HEK293 (cell line): Measurements from ENCODE around the gene CYP4V2.
A peak's percentile ranks its signal among the peaks of the same experiment; 100 is the strongest.

Experiments used
- BCL11A ChIP-seq: fragments of 450-650 bp; formaldehyde crosslinking; IDR thresholded peaks from 2 replicates; pipeline ENCODE4 v1.5.1; 2016; ENCODE audit warnings: low read depth, missing biosample characterization, missing genetic modification characterization
- EGR2 ChIP-seq: fragments of 450-650 bp; formaldehyde crosslinking; IDR thresholded peaks from 2 replicates; pipeline ENCODE4 v1.5.1; 2016; ENCODE audit warnings: low read depth, missing biosample characterization, missing genetic modification characterization
- KLF7 ChIP-seq: fragments of 450-650 bp; formaldehyde crosslinking; IDR thresholded peaks from 2 replicates; pipeline ENCODE4 v1.5.1; 2016; ENCODE audit warnings: missing biosample characterization, missing genetic modification characterization, borderline replicate concordance
- MEIS1 ChIP-seq: sonication (generic); formaldehyde crosslinking; IDR thresholded peaks from 2 replicates; pipeline ENCODE4 v1.8.1; 2022; ENCODE audit warnings: missing genetic modification reagents, mild to moderate bottlenecking, borderline replicate concordance
- PRDM2 ChIP-seq: fragments of 450-650 bp; formaldehyde crosslinking; IDR thresholded peaks from 2 replicates; pipeline ENCODE4 v1.5.1; 2016; ENCODE audit warnings: missing biosample characterization, missing genetic modification characterization, borderline replicate concordance
- SCRT1 ChIP-seq: fragments of 450-650 bp; formaldehyde crosslinking; IDR thresholded peaks from 2 replicates; pipeline ENCODE4 v1.5.1; 2016; ENCODE audit warnings: missing biosample characterization, missing genetic modification characterization, borderline replicate concordance
- SCRT2 ChIP-seq: fragments of 450-650 bp; formaldehyde crosslinking; IDR thresholded peaks from 2 replicates; pipeline ENCODE4 v1.5.1; 2016; ENCODE audit warnings: missing biosample characterization, missing genetic modification characterization
- SP7 ChIP-seq: fragments of 450-650 bp; formaldehyde crosslinking; IDR thresholded peaks from 2 replicates; pipeline ENCODE4 v1.5.1; 2016; ENCODE audit warnings: missing biosample characterization, missing genetic modification characterization
- TRIM28 ChIP-seq: IDR thresholded peaks from 2 replicates; pipeline ENCODE4 v1.6.1; 2011; ENCODE audit warnings: low read length, control low read depth, borderline replicate concordance
- ZBTB49 ChIP-seq: fragments of 450-650 bp; formaldehyde crosslinking; IDR thresholded peaks from 2 replicates; pipeline ENCODE4 v1.5.1; 2016; ENCODE audit warnings: missing biosample characterization, missing genetic modification characterization, low read depth
- ZFP69B ChIP-seq: fragments of 450-650 bp; formaldehyde crosslinking; IDR thresholded peaks from 2 replicates; pipeline ENCODE4 v1.5.1; 2016; ENCODE audit warnings: missing biosample characterization, missing genetic modification characterization
- ZNF10 ChIP-seq: fragments of 450-650 bp; formaldehyde crosslinking; IDR thresholded peaks from 2 replicates; pipeline ENCODE4 v1.5.1; 2017; ENCODE audit warnings: missing biosample characterization, missing genetic modification characterization
- ZNF121 ChIP-seq: fragments of 450-650 bp; formaldehyde crosslinking; IDR thresholded peaks from 2 replicates; pipeline ENCODE4 v1.5.1; 2016; ENCODE audit warnings: missing biosample characterization, missing genetic modification characterization
- ZNF140 ChIP-seq: fragments of 450-650 bp; formaldehyde crosslinking; IDR thresholded peaks from 2 replicates; pipeline ENCODE4 v1.5.1; 2016; ENCODE audit warnings: missing biosample characterization, missing genetic modification characterization
- ZNF155 ChIP-seq: fragments of 450-650 bp; formaldehyde crosslinking; IDR thresholded peaks from 2 replicates; pipeline ENCODE4 v1.5.1; 2016; ENCODE audit warnings: missing biosample characterization, missing genetic modification characterization
- ZNF157 ChIP-seq: fragments of 450-650 bp; formaldehyde crosslinking; IDR thresholded peaks from 2 replicates; pipeline ENCODE4 v1.5.1; 2016; ENCODE audit warnings: missing biosample characterization, missing genetic modification characterization
- ZNF19 ChIP-seq: fragments of 450-650 bp; formaldehyde crosslinking; IDR thresholded peaks from 2 replicates; pipeline ENCODE4; 2016; ENCODE audit warnings: missing biosample characterization, missing genetic modification characterization, low read depth
- ZNF239 ChIP-seq: fragments of 450-650 bp; formaldehyde crosslinking; IDR thresholded peaks from 2 replicates; pipeline ENCODE4 v1.5.1; 2016; ENCODE audit warnings: missing biosample characterization, missing genetic modification characterization
- ZNF324 ChIP-seq: fragments of 450-650 bp; formaldehyde crosslinking; IDR thresholded peaks from 2 replicates; pipeline ENCODE4 v1.5.1; 2016; ENCODE audit warnings: missing biosample characterization, missing genetic modification characterization
- ZNF350 ChIP-seq: fragments of 450-650 bp; formaldehyde crosslinking; IDR thresholded peaks from 2 replicates; pipeline ENCODE4 v1.5.0; 2017; ENCODE audit warnings: missing biosample characterization, mild to moderate bottlenecking, missing genetic modification characterization
- ZNF423 ChIP-seq: fragments of 450-650 bp; formaldehyde crosslinking; IDR thresholded peaks from 2 replicates; pipeline ENCODE4 v1.5.1; 2016; ENCODE audit warnings: missing biosample characterization, missing genetic modification characterization
- ZNF530 ChIP-seq: fragments of 450-650 bp; formaldehyde crosslinking; IDR thresholded peaks from 2 replicates; pipeline ENCODE4 v1.5.1; 2016; ENCODE audit warnings: low read depth, missing biosample characterization, missing genetic modification characterization
- ZNF621 ChIP-seq: fragments of 450-650 bp; formaldehyde crosslinking; IDR thresholded peaks from 2 replicates; pipeline ENCODE4 v1.5.1; 2017; ENCODE audit warnings: missing biosample characterization, missing genetic modification characterization
- ZNF701 ChIP-seq: fragments of 450-650 bp; formaldehyde crosslinking; IDR thresholded peaks from 2 replicates; pipeline ENCODE4 v1.5.1; 2016; ENCODE audit warnings: missing biosample characterization, missing genetic modification characterization
- ZSCAN23 ChIP-seq: fragments of 450-650 bp; formaldehyde crosslinking; IDR thresholded peaks from 2 replicates; pipeline ENCODE4 v1.5.1; 2016; ENCODE audit warnings: missing biosample characterization, missing genetic modification characterization
- TF ChIP-seq, protein P1 (sequence below): fragments of 450-650 bp; formaldehyde crosslinking; IDR thresholded peaks from 2 replicates; pipeline ENCODE4; 2016; ENCODE audit warnings: missing biosample characterization, missing genetic modification characterization
- TF ChIP-seq, protein P2 (sequence below): fragments of 450-650 bp; formaldehyde crosslinking; IDR thresholded peaks from 2 replicates; pipeline ENCODE4 v1.5.1; 2017; ENCODE audit warnings: missing biosample characterization, missing genetic modification characterization
- TF ChIP-seq, protein P3 (sequence below): fragments of 450-650 bp; formaldehyde crosslinking; IDR thresholded peaks from 2 replicates; pipeline ENCODE4 v1.5.1; 2016; ENCODE audit warnings: missing biosample characterization, missing genetic modification characterization, low read depth

The CYP4V2 gene

DNA sequence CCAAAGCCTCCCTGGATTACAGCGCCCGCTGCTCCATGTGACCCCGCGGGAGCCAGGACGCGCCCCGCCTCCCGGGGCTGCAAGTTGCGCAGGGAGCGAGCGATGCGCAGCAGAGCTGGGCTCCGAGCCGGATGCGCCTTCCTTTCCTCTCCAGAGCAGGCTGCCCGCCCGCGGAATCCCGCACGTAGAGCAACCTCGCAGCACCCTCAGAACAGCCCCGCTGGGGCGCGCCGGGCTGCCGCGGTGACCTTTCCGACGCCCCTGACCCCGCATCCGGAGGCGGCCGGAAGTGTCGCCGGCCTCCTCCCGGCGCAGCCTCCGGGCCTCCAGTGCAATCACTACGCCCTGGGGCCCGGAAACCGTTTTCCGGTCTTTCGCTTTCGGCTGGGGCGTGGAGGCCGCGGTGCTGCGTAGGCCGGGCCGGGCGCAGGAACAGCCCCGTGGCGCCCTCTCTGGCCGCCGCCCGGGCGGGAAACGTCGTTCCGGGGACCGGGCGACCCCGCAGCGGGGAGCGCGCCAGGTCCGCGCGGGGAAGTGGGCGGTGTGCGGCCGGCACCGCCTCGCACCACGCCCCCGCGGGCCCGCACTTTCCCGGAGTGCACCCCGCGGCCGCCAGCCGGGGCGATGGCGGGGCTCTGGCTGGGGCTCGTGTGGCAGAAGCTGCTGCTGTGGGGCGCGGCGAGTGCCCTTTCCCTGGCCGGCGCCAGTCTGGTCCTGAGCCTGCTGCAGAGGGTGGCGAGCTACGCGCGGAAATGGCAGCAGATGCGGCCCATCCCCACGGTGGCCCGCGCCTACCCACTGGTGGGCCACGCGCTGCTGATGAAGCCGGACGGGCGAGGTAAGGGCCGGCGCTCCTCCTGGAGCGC is at the start of gene CYP4V2 (continued):
- TF ChIP-seq ZNF239 (tag by site-specific recombination) = no peak
- 0 out of 2 replicates have a peak, but pooled peaks have one; percentile 39 for TF ChIP-seq BCL11A
- TF ChIP-seq ZNF530 = no peak
- TF ChIP-seq, protein P1, sequence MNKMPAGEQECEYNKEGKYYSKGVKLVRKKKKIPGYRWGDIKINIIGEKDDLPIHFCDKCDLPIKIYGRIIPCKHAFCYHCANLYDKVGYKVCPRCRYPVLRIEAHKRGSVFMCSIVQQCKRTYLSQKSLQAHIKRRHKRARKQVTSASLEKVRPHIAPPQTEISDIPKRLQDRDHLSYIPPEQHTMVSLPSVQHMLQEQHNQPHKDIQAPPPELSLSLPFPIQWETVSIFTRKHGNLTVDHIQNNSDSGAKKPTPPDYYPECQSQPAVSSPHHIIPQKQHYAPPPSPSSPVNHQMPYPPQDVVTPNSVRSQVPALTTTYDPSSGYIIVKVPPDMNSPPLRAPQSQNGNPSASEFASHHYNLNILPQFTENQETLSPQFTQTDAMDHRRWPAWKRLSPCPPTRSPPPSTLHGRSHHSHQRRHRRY (tag by site-specific recombination) = no peak
- no peak for TF ChIP-seq ZNF157
- TF ChIP-seq KLF7 (tag by site-specific recombination) = peak; percentile 62; the same call in 1 of the 2 replicates
- TF ChIP-seq ZNF140 (tag by site-specific recombination) = no peak
- no peak for TF ChIP-seq ZBTB49 (tag by site-specific recombination)
- 0 out of 2 replicates have a peak, but pooled peaks have one; percentile 29 for TF ChIP-seq ZNF324 (tag by site-specific recombination)
- no peak for TF ChIP-seq ZSCAN23 (tag by site-specific recombination)
- no peak for TF ChIP-seq ZNF350
- no peak for TF ChIP-seq ZNF621 (tag by site-specific recombination)
- TF ChIP-seq, protein P2, sequence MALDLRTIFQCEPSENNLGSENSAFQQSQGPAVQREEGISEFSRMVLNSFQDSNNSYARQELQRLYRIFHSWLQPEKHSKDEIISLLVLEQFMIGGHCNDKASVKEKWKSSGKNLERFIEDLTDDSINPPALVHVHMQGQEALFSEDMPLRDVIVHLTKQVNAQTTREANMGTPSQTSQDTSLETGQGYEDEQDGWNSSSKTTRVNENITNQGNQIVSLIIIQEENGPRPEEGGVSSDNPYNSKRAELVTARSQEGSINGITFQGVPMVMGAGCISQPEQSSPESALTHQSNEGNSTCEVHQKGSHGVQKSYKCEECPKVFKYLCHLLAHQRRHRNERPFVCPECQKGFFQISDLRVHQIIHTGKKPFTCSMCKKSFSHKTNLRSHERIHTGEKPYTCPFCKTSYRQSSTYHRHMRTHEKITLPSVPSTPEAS (tag by site-specific recombination) = no peak
- no peak for TF ChIP-seq ZNF121 (tag by site-specific recombination)
- TF ChIP-seq EGR2 (tag by site-specific recombination) = peak; percentile 46; the same call in 1 of the 2 replicates
- TF ChIP-seq ZNF19 (tag by site-specific recombination) = no peak
- TF ChIP-seq, protein P3, sequence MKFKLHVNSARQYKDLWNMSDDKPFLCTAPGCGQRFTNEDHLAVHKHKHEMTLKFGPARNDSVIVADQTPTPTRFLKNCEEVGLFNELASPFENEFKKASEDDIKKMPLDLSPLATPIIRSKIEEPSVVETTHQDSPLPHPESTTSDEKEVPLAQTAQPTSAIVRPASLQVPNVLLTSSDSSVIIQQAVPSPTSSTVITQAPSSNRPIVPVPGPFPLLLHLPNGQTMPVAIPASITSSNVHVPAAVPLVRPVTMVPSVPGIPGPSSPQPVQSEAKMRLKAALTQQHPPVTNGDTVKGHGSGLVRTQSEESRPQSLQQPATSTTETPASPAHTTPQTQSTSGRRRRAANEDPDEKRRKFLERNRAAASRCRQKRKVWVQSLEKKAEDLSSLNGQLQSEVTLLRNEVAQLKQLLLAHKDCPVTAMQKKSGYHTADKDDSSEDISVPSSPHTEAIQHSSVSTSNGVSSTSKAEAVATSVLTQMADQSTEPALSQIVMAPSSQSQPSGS (tag by site-specific recombination) = no peak
- no peak for TF ChIP-seq ZNF155 (tag by site-specific recombination)
- no peak for TF ChIP-seq MEIS1
- TF ChIP-seq ZFP69B = no peak
- TF ChIP-seq ZNF701 (tag by site-specific recombination) = no peak
- no peak for TF ChIP-seq ZNF10 (tag by site-specific recombination)
- TF ChIP-seq ZNF423 = peak; percentile 64; the same call in 1 of the 2 replicates
- TF ChIP-seq TRIM28 = no peak
- no peak for TF ChIP-seq PRDM2 (tag by site-specific recombination)
- TF ChIP-seq SCRT1 (tag by site-specific recombination) = no peak
- 0 out of 2 replicates have a peak, but pooled peaks have one; percentile 13 for TF ChIP-seq SP7 (tag by site-specific recombination)
- TF ChIP-seq SCRT2 = no peak
